Tibial nerve (tissue), 4 donors: ENCODE measurements around the gene DRD1. TPM values are rescaled to one million over a fixed set of nuclear protein-coding genes. Genes with fewer than 3 reads are reported as not detected.

ENCODE experiments used
- DNase-seq, 2 donors: peaks; one replicate each; pipeline ENCODE4 v3.0.0-alpha.2; 2019; ENCODE audit warnings: low spot score in 2 of 2
- H3K27ac ChIP-seq, 4 donors: fragments of 200-600 bp; sonication (generic) in 3 of 4; one replicate each; pipeline ENCODE4 v1.5.1; 2017 to 2019; ENCODE audit warnings: mild to moderate bottlenecking in 1 of 4
- H3K27me3 ChIP-seq, 2 donors: fragments of 200-600 bp; sonication (generic) in 1 of 2; one replicate each; pipeline versions ENCODE4 v1.5.1 to v1.6.0; 2017 to 2019
- H3K36me3 ChIP-seq, 3 donors: fragments of 200-600 bp; sonication (generic); one replicate each; pipeline ENCODE4 v1.5.1; 2018 to 2019
- H3K4me1 ChIP-seq, 4 donors: fragments of 200-600 bp; sonication (generic) in 3 of 4; one replicate each; pipeline ENCODE4 v1.5.1; 2017 to 2019
- H3K4me3 ChIP-seq, 4 donors: fragments of 200-600 bp; sonication (generic) in 3 of 4; one replicate each; pipeline ENCODE4 v1.5.1; 2017 to 2019; ENCODE audit warnings: mild to moderate bottlenecking in 1 of 4, moderate library complexity in 1 of 4
- H3K9me3 ChIP-seq, 4 donors: fragments of 200-600 bp; sonication (generic) in 3 of 4; one replicate each; pipeline ENCODE4 v1.5.1; 2017 to 2019
- EP300 ChIP-seq, 2 donors: sonication (generic); formaldehyde crosslinking; IDR thresholded peaks; one replicate each; pipeline ENCODE4 v1.6.1; 2017; ENCODE audit warnings: antibody characterized with exemption in 2 of 2, mild to moderate bottlenecking in 1 of 2
- POLR2A ChIP-seq, 2 donors: fragments of 450-650 bp; IDR thresholded peaks; one replicate each; pipeline ENCODE4 v1.6.1; 2017; ENCODE audit warnings: antibody characterized with exemption in 2 of 2, mild to moderate bottlenecking in 2 of 2, moderate library complexity in 2 of 2
- WGBS, 2 donors: methylation state at CpG; one replicate each; pipeline ENCODE4 v1.1.5; 2018; 5-methylcytosine and 5-hydroxymethylcytosine counted together
- total RNA-seq, 4 donors: library from RNA; depleted of rRNA; stranded (reverse); fragments of >200 nt; gene quantifications; one replicate each; pipeline ENCODE4 v1.1.0, GENCODE V29; 2016
- TF ChIP-seq, protein P1 (sequence below), 5 experiments: fragments of 200-600 bp in 3 of 5; fragments of 450-650 bp in 2 of 5; sonication (generic) in 3 of 5; IDR thresholded peaks; one replicate each; pipeline ENCODE4 v1.5.1; 2016 to 2019; ENCODE audit warnings: antibody characterized with exemption in 5 of 5, mild to moderate bottlenecking in 3 of 5, moderate library complexity in 2 of 5

Gene DRD1
- total RNA-seq, 4 donors from 2014 or later = 0.21 TPM; not detected in 3

DNA sequence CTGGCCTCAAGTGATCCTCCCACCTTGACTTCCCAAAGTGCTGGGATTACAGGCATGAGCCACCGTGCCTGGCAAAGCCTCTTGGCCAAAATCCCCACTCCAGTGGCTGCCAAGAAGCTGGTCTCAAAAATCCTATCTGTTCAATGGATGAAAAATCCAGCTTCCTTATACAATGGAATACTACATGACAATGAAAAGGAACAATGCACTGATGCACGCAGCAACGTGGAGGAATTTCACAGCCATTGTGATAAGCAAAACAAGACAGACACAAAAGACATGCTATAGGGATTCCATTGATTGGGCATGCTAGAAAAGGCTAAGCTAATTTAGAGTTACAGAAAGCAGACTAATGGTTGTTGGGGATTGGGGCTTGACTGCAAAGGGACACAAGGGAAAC, 21.3 kb upstream of the DRD1 start:
- Histone ChIP-seq H3K9me3 (peaks cover 0 to 5% (median 0%) of the 10 kb centered on the region in 4 donors), H3K27ac (no peak overlapping the region), H3K36me3 (no peaks in the 10 kb centered on the region), H3K4me3 (no peak overlapping the region), H3K4me1 (peaks cover 0 to 9% (median under 1%) of the 10 kb centered on the region in 4 donors), H3K27me3 (no peaks in the 10 kb centered on the region)
- no peak for TF ChIP-seq POLR2A (IDR thresholded peaks at IDR 0.05)
- no peak for TF ChIP-seq EP300 (IDR thresholded peaks at IDR 0.05)
- TF ChIP-seq, protein P1, sequence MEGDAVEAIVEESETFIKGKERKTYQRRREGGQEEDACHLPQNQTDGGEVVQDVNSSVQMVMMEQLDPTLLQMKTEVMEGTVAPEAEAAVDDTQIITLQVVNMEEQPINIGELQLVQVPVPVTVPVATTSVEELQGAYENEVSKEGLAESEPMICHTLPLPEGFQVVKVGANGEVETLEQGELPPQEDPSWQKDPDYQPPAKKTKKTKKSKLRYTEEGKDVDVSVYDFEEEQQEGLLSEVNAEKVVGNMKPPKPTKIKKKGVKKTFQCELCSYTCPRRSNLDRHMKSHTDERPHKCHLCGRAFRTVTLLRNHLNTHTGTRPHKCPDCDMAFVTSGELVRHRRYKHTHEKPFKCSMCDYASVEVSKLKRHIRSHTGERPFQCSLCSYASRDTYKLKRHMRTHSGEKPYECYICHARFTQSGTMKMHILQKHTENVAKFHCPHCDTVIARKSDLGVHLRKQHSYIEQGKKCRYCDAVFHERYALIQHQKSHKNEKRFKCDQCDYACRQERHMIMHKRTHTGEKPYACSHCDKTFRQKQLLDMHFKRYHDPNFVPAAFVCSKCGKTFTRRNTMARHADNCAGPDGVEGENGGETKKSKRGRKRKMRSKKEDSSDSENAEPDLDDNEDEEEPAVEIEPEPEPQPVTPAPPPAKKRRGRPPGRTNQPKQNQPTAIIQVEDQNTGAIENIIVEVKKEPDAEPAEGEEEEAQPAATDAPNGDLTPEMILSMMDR (IDR thresholded peaks at IDR 0.05) = no peak
- WGBS, 2 donors = 34 to 38% methylated on average over 3 of the region's 3 CpGs
- DNase-seq = no peak

DNA sequence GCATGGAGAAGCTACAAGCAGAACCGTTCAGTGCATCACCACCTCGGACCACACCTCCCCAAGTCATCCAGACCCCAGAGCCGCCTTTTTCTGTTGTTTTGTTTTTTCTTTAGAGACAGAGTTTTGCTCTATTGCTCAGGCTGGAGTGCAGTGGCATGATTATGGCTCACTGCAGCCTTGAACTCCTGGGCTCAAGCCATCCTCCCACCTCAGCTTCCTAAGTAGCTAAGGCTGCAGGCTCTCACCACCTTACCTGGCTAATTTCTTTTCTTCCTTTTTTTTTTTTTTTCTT, 20.9 kb upstream of the DRD1 start:
- peaks cover 0 to 9% (median 0%) of the 10 kb centered on the region in 4 donors for H3K4me1 ChIP-seq
- no peak for DNase-seq
- 1 to 7% methylated on average over 3 of the region's 3 CpGs for WGBS, 2 donors
- TF ChIP-seq POLR2A (IDR thresholded peaks at IDR 0.05) (no peak), EP300 (IDR thresholded peaks at IDR 0.05) (no peak)
- TF ChIP-seq, protein P1 (IDR thresholded peaks at IDR 0.05) = no peak
- H3K27me3 ChIP-seq = no peaks in the 10 kb centered on the region
- peaks cover 0 to 5% (median 0%) of the 10 kb centered on the region in 4 donors for H3K9me3 ChIP-seq
- no peak overlapping the region for H3K27ac ChIP-seq
- H3K4me3 ChIP-seq = no peak overlapping the region
- H3K36me3 ChIP-seq = no peaks in the 10 kb centered on the region

DNA sequence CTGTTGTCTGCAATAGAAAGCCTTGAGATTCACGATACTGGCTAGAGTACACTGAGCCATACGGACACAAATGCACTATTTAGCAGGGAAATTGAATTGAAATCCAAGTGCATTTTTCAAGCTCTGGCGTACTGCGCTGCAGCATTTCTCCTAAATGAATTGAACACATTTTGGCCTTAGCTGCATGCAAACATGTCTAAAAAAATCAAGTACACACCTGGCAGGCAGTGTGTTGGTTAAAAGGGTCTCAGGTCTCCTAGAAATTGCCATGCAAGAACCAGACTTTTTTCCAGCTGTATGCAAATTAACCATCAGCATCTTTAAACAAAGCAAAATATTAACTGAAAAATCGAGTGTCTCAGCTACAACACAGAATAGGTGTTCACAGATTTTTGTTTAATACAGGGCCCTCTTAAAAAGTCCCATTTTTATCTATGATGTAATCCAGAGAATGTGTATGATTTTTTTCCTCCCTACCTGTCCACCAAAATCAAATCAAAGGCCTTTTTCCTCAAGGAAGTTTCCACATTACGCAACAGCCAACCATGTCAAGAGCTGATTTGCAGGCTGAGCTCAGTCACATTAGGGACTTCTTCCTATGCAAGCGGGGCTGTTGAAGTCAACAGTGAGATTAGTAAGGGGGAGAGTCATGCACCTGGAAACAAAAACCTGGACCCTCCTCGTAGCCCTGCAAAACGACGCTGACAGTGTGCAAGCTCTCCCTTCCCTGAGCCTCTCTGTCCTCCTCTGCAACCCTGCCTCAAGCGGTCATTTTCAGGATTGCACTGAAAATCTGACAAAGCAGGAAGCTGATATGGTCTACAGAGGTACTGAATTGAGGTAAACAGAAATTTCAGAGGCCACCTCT, 20.3 kb upstream of the DRD1 start:
- Histone ChIP-seq H3K4me1 (peaks cover 0 to 9% (median 0%) of the 10 kb centered on the region in 4 donors), H3K27ac (no peak overlapping the region), H3K4me3 (no peak overlapping the region), H3K36me3 (no peaks in the 10 kb centered on the region), H3K9me3 (peaks cover 0 to 5% (median 0%) of the 10 kb centered on the region in 4 donors), H3K27me3 (no peaks in the 10 kb centered on the region)
- no peak for TF ChIP-seq EP300 (IDR thresholded peaks at IDR 0.05)
- TF ChIP-seq POLR2A (IDR thresholded peaks at IDR 0.05) = no peak
- TF ChIP-seq, protein P1 (IDR thresholded peaks at IDR 0.05) = peak; percentile 49 to 67 (median 60)
- DNase-seq = peak in 1 of 2 donors; percentile 71
- WGBS, 2 donors = 45 to 46% methylated on average over 11 of the region's 11 CpGs

DNA sequence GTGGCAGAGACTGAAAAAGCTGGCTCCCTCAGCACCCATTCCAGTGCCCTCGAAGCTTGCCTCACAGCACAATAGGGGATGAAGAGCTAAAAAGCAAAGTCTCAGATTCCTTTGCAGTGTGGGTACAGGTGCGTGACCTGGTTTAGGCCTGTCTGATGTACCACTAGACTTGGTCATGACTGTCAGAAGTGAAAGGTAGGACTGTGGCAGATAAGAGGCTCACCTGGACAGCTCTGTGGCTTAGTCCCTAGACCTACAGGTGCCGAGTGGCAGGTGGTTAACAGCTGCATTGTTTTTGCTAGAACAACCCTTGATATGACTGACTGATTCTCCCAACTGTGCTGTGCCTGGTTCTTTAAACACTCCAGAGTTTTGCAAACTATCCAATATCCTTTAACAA, 19.7 kb upstream of the DRD1 start:
- Histone ChIP-seq H3K27ac (no peak overlapping the region), H3K4me3 (no peak overlapping the region), H3K27me3 (no peaks in the 10 kb centered on the region), H3K4me1 (peaks cover 0 to 9% (median 0%) of the 10 kb centered on the region in 4 donors), H3K36me3 (no peaks in the 10 kb centered on the region), H3K9me3 (peaks cover 0 to 5% (median 0%) of the 10 kb centered on the region in 4 donors)
- no peak for DNase-seq
- TF ChIP-seq POLR2A (IDR thresholded peaks at IDR 0.05) (no peak), EP300 (IDR thresholded peaks at IDR 0.05) (no peak)
- TF ChIP-seq, protein P1 (IDR thresholded peaks at IDR 0.05) = no peak
- 93 to 94% methylated on average over 3 of the region's 3 CpGs for WGBS, 2 donors

DNA sequence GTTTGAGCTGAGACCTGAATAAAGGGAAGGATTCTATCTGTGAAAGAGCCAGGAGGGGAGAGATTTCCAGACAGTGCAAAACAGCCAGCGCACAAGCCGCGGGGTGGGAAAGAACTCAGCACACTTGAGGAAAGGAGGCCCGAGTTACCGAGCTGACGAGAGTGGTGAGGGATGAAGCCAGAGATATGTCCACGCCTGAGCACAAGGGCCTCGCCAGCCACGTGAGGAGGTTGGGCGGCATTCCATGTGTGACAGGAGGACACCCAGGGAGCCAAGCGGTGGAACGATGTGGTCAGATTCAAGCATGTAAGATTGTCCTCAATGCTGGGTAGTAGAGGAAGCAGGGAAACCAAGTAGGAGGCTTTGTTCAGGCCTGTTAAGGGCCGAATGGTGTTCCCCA, 17.4 kb upstream of the DRD1 start:
- no peaks in the 10 kb centered on the region for H3K36me3 ChIP-seq
- H3K27ac ChIP-seq = no peak overlapping the region
- no peak for DNase-seq
- no peaks in the 10 kb centered on the region for H3K27me3 ChIP-seq
- peaks cover 0 to 5% (median 0%) of the 10 kb centered on the region in 4 donors for H3K9me3 ChIP-seq
- WGBS, 2 donors = 91 to 96% methylated on average over 13 of the region's 13 CpGs
- no peak overlapping the region for H3K4me3 ChIP-seq
- H3K4me1 ChIP-seq = peaks cover 0 to 4% (median 0%) of the 10 kb centered on the region in 4 donors
- TF ChIP-seq EP300 (IDR thresholded peaks at IDR 0.05) = no peak
- TF ChIP-seq, protein P1 (IDR thresholded peaks at IDR 0.05) = no peak
- no peak for TF ChIP-seq POLR2A (IDR thresholded peaks at IDR 0.05)
